HG03060 (cell line): ENCODE measurements around the gene PLPPR2.
A peak's percentile ranks its signal among the peaks of the same experiment; 100 is the strongest.
"Not testable (repeated sequence)": the region's sequence is repeated elsewhere in the genome, so short reads cannot be mapped to it uniquely, and the experiment has no call there.

Source experiments
- ATAC-seq: cut with Tn5 transposase; IDR thresholded peaks from one replicate; pipeline ENCODE4 v1.9.1; 2021; ENCODE audit warnings: low read depth, moderate number of reproducible peaks; ENCODE audit not compliant: unreplicated experiment

The PLPPR2 gene

DNA sequence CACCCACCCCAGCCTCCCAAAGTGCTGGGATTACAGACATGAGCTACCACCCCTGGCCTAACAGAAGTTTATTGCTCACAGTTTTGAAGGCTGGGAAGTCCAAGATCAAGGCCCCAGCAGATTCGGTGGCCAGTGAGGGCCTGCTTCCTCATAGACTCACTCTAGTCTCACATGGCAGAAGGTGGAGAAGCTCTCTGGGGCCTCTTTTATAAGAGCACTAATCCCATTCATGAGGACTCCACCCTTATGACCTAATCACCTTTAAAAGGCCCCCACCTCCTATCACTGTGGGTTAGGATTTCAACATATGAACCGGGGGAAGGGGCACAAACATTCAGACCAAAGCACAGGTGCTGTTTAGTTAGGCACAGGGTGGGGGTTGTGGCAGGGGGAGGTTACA lies 12.3 kb downstream of the PLPPR2 start:
- no peak for ATAC-seq

DNA sequence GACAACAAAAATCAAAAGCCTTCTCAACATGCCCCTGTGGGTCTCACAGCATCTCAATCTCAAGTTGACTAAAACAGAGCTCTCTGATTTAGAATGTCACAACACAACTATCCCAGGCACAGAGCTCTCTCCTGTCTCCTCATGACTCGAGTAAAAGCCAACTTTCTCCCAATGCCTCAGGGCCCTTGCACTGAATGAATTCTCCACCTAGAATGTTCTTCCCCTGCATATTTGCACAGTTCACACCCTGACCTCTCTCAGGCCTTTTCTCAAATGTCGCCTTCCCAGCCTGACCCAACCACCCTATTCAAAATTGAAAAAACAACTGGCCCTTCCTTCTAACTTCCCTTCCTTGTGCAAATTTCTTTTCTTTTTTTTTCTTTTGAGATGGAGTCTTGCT lies 15.5 kb downstream of the PLPPR2 start:
- ATAC-seq = no peak

DNA sequence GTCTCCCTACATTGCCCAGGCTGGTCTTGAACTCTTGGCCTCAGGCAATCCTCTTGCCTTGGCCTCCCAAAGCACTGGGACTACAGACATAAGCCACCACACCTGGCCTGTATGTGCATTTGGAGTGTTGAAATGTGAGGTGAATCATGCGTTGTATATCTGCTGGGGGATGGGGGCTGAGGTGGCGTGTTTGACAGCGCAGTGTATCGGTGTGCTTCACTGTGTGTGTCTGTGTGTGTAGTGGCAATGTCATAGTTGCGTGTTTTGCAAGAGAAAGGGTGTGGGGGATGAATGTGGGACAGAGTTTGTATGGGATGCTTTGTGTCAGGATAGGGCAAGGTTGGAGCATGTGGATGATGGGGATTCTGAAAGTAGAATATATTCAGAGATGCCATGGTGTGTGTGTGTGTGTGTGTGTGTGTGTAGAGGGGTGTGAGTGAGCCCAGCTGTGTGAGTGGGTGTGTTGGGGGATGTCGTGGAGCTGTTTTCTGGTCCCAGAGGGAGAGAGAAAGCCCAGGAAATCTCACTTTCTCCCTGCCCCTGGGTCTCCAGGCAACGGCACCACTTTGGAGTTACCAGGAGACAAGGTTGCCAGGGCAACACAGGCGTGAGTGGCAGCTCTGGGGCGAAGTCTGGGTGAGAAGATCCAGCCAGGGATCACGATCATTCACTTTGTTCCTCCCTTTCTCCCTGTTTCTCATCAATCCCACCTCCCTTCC lies 18.1 kb downstream of the PLPPR2 start:
- ATAC-seq = no peak

DNA sequence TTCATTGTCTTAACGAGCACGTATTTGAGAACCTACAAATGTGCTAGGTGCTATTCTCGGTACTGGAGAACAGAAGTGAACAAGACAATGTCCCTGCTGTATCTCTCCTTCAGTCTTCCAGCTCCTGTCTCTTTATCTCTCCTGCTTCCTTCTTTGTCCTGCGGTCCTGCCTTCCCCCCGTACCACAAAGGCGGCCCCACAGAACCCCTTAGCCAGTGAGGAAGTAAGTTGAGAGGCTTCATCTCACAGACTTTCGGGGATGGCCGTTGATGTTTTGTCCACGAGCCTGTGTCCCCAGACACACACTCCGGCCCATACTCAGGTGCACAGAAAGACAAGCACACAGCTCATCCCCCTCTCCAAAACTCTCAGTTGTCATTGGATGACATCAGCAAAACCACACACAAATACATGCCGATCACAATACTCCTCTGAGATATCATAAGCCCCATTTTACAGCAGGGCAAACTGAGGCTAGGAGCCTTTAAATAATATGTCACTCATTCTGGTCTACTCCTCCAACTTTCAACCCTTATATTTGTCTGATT lies 18.7 kb downstream of the PLPPR2 start:
- ATAC-seq = no peak

DNA sequence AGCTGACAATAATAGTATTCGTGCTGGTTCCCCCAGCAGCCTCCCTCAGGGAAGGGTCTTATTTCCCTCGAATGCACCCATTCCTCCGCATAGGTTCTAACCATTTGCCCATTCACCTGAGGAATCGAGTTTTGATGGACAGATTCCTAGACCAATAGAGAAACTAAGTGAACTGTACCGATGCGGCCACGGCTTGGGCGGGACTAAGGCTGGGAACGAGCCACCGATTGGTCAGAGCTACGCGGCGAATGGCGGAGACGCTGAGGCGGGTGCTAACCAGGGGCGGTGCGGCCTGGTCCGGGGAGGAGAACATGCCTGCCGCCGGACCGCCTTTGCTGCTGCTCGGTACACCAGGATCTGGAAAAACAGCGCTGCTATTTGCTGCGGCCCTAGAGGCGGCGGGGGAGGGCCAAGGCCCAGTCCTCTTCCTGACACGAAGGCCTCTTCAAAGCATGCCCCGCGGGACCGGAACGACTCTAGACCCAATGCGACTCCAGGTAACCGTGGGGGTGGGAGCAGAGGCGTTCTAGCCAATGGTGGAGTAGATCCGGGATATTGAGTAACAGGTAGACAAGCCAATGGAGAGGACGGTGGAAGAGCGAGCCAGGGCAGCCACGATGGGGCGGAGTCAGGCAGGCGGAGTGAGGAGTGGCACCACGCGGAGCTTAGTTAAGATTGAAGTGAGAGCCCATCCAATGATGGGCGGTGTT lies 19.4 kb downstream of the PLPPR2 start, which contains the start of gene SWSAP1:
Gene SWSAP1, plus strand, starts transcription at position 234 of the 710 bp plus-strand sequence. Its CDS starts 15 bp downstream, at position 249.
- ATAC-seq = peak; percentile 89

DNA sequence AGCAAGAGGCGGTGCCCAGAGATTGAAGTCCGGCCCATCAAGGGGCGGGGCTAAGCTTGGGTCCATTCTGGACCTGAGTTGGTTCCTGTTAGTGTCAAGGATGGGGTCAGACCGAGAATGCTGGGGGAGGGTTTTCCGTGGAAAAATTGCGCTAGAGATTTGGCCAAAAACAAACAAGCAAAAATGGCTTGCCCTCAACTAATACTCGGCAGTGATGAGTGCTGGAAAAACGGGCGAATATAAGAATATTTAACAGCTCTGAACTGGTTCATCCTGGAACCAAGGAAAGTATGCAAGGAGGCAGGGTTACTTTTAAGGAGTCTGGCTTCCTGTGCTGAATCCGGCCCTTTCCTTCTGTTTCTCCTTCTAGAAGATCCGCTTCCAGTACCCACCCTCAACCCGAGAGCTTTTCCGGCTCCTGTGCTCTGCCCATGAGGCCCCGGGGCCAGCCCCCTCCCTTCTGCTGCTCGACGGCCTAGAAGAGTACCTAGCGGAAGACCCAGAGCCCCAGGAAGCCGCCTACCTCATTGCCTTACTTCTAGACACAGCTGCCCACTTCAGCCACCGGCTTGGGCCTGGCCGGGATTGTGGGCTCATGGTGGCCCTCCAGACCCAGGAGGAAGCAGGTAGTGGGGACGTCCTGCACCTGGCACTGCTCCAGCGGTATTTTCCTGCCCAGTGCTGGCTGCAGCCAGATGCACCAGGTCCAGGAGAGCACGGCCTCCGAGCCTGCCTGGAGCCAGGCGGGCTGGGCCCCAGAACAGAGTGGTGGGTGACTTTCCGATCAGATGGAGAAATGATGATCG lies 20.1 kb downstream of the PLPPR2 start:
- ATAC-seq = no peak

- ATAC-seq = no peak
Measured at GRCh38 chr19:11377237-11377636, 22.0 kb downstream of the PLPPR2 start.

DNA sequence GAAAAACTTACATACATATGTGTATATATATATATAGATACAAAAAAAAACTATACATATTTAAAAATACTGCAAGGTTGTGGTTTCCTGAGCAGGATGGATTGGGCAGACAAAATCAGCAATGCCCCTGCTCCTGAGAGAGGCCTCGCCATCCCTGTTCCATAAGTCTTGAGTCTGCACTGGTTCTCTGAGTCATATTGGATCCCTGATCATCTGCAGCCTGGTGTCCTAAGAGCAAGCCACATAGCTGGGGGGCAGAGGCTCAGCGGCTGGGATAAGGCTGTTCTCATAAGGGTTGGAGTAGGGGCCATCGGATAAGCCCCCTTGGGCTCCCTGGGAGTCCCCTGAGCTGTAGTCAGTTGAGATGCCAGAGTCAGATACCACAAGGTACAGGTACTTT lies 22.5 kb downstream of the PLPPR2 start:
- ATAC-seq = no peak

- ATAC-seq = no peak
Measured at GRCh38 chr19:11378319-11379189, 23.3 kb downstream of the PLPPR2 start.

GRCh38 chr19:11379269-11379845 lies 24.1 kb downstream of the PLPPR2 start:
- not testable (repeated sequence) for ATAC-seq

GRCh38 chr19:11379857-11380350 lies 24.7 kb downstream of the PLPPR2 start:
- no peak for ATAC-seq

DNA sequence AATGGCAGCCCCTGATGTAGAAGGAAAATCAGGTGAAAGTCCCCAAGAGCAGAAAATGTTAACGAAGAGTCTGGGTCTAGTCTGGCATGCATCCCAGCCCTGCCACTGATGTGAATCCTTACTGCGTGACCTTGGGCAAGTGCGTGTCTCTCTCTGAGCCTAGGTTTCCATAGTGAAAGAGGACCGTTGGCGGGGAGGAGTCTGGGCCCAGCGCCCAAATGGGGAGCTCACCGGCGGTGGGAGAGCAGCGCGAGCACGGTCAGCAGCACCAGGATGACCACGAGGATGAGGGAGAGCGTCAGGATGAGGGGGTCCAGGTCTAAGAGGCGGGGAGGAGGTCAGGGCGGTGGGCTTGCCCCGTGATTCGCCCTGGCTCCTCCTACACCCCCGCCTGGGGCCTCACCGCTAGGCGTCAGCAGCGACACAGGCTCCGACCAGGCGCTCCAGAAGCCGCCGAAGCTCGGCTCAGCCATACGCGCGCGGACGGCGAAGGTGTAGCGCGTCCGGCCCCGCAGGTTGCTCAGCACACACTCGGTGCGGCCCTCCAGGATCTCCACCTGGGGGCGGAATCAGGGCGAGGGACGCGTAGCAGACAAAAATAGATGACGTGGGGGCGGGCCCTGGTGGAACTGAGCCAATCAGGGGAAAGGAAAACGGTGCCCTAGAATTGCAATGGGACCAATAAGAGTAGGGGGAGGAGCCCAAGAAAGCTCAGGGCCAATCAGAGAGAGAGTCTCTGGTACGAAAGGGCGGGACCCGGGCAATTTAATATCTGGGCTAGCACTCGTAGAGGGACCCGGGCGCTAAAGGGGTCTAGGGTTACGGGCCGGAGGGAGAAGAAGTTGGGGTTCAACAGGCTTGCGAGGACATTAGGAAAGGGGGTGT lies 25.7 kb downstream of the PLPPR2 start:
- peak; percentile 51 for ATAC-seq

DNA sequence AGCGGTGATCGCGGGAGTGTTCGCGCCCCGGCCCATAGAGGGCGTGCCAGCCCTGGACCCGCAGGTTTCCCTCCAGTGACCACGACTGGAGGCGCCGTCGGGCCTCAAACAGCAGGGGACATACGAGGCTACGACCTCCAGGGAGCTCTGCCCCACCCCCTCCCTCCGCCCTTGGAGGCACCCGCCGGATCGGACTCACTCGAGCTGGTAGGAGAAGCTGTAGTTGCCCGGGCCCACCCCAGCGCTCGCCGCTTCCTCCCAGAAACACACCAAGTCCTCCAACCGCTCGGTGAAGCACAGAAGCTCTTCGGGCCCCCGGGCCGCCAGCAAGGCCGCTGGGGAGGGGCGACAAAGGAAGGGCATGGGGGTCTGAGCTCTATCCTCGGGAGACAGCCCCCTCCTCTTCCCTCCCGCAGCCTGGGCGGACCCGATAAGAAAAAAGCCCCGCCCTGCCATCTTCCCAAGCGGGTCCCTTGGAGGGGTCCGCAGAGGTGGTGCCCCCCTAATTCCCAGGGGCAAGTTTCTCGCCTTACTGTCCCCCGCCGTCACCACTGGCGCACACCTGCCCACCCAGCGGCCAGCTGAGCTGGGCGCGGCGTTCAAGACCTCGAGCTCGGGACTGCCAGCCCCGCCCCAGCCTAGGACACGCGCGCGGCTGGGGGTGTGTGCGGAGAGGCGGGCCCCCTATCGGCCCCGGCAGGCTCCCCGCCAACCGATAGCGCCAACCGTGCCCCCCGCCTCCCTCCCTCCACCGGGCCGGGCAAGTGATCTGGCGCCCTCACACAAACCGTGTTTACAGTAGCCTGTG lies 27.9 kb downstream of the PLPPR2 start:
- no peak for ATAC-seq

- ATAC-seq = no peak
Measured at GRCh38 chr19:11383706-11384048, 28.4 kb downstream of the PLPPR2 start.

DNA sequence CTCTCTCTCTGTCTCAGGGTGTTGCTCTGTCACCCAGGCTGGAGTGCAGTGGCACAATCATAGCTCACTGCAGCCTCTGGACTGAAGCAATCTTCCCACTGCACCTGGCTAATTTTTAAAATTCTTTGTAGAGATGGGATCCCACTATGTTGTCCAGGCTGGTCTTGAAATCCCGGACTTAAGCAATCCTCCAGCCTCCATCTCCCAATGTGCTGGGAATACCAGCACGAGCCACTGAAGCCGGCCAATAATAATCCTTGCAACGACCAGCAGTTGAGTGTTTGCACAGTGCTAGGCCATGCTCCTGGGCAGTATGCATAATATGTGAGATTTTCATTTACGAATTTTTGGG lies 29.5 kb downstream of the PLPPR2 start:
- ATAC-seq = no peak

- ATAC-seq = no peak
Measured at GRCh38 chr19:11387162-11388034, 32.2 kb downstream of the PLPPR2 start.

DNA sequence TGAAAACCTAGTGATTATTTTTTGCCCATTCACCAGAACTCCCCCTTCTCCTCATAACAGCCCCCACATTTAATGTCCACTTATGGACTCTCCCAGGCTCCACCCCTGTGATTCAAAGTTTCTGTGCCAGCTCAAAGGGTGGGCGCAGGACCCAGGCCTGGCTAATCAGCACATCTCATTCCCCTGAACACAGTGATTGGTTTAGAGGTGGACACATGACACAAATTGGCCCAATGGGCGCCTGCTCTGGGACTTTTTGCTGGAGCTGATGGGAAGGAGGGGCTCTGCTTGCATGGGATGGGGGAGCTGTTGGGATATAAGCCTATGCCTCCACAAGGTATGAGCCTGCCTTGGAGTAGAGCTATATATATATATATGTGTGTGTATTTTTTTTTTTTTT lies 35.1 kb downstream of the PLPPR2 start:
- ATAC-seq = no peak
